K562 (cell line): Measurements from ENCODE around the gene RNF114. TPM values are rescaled to one million over a fixed set of nuclear protein-coding genes. Genes with fewer than 3 reads are reported as not detected.

ENCODE experiments used
- BCOR ChIP-seq: fragments of 450-650 bp; IDR thresholded peaks from 2 replicates; pipeline ENCODE4 v1.6.1; 2016
- CBX1 ChIP-seq: sonication (generic); IDR thresholded peaks from 2 replicates; pipeline ENCODE4 v1.6.1; 2016; ENCODE audit warnings: antibody characterized with exemption, low read depth, mild to moderate bottlenecking
- CREB1 ChIP-seq, 2 experiments: sonication (generic) in 1 of 2; formaldehyde crosslinking in 1 of 2; IDR thresholded peaks; 2 replicates each; pipeline versions ENCODE4 v1.6.1 to v1.8.0; 2012 to 2022; ENCODE audit warnings: inconsistent platforms in 1 of 2, mild to moderate bottlenecking in 1 of 2, missing genetic modification reagents in 1 of 2, moderate library complexity in 1 of 2
- CREM ChIP-seq: IDR thresholded peaks from 2 replicates; pipeline ENCODE4 v1.6.1; 2014; ENCODE audit warnings: antibody characterized with exemption, low read depth
- ELF4 ChIP-seq: fragments of 450-650 bp; formaldehyde crosslinking; IDR thresholded peaks from 2 replicates; pipeline ENCODE4 v1.4.0; 2022; ENCODE audit warnings: missing genetic modification characterization
- EP400 ChIP-seq: fragments of 450-650 bp; IDR thresholded peaks from 2 replicates; pipeline ENCODE4 v1.6.1; 2017; ENCODE audit warnings: antibody characterized with exemption, mild to moderate bottlenecking, moderate library complexity
- FOXA3 ChIP-seq, 2 experiments: fragments of 450-650 bp in 1 of 2; sonication (generic) in 1 of 2; formaldehyde crosslinking; IDR thresholded peaks in 1 of 2; conservative IDR thresholded peaks in 1 of 2; 2 replicates each; pipeline versions ENCODE4 v1.4.0 to v1.8.0; 2020 to 2022; ENCODE audit warnings: mild to moderate bottlenecking in 2 of 2, missing genetic modification reagents in 1 of 2
- GABPB1 ChIP-seq: sonication (generic); formaldehyde crosslinking; IDR thresholded peaks from 2 replicates; pipeline ENCODE4 v1.8.0; 2022; ENCODE audit warnings: mild to moderate bottlenecking, missing genetic modification reagents
- GTF2E2 ChIP-seq: fragments of 200-800 bp; sonication (Bioruptor generic); IDR thresholded peaks from 2 replicates; pipeline ENCODE4 v1.6.1; 2016; ENCODE audit warnings: missing genetic modification characterization, missing compliant biosample characterization
- JUND ChIP-seq, 2 experiments: IDR thresholded peaks; 2 replicates in 1 of 2; 3 replicates in 1 of 2; pipeline ENCODE4 v1.6.1; 2011; ENCODE audit warnings: borderline replicate concordance in 2 of 2, low read depth in 2 of 2, low read length in 2 of 2, improper control_type of control experiment in 1 of 2, missing biosample characterization in 1 of 2, missing genetic modification characterization in 1 of 2, missing genetic modification reagents in 1 of 2
- KLF1 ChIP-seq: fragments of 450-650 bp; IDR thresholded peaks from 2 replicates; pipeline ENCODE4 v1.6.1; 2016; ENCODE audit warnings: missing genetic modification characterization, missing compliant biosample characterization
- MEF2A ChIP-seq: IDR thresholded peaks from 2 replicates; pipeline ENCODE4 v1.6.1; 2011; ENCODE audit warnings: low read depth, mild to moderate bottlenecking, low read length, moderate library complexity; ENCODE audit not compliant: control insufficient read depth
- MXI1 ChIP-seq: IDR thresholded peaks from 2 replicates; pipeline ENCODE4 v1.6.1; 2011; ENCODE audit warnings: low read depth, mild to moderate bottlenecking, improper control_type of control experiment, low read length
- PKNOX1 ChIP-seq: fragments of 450-650 bp; IDR thresholded peaks from 2 replicates; pipeline ENCODE4 v1.6.1; 2016
- RBM34 ChIP-seq: fragments of 200-400 bp; formaldehyde crosslinking; IDR thresholded peaks from 2 replicates; pipeline ENCODE4 v1.6.1; 2018; ENCODE audit warnings: low read length, borderline replicate concordance; ENCODE audit not compliant: insufficient read depth
- RFX1 ChIP-seq: fragments of 450-650 bp; IDR thresholded peaks from 2 replicates; pipeline ENCODE4 v1.6.1; 2016; ENCODE audit warnings: mild to moderate bottlenecking, moderate library complexity
- SMAD4 ChIP-seq: fragments of 250-450 bp; sonication (Bioruptor Pico); conservative IDR thresholded peaks from 2 replicates; pipeline ENCODE4 v1.8.0; 2021; ENCODE audit warnings: inconsistent platforms, mild to moderate bottlenecking, moderate library complexity
- TAF9B ChIP-seq: fragments of 450-650 bp; IDR thresholded peaks from 2 replicates; pipeline ENCODE4 v1.6.1; 2018; ENCODE audit warnings: mild to moderate bottlenecking; ENCODE audit not compliant: partially characterized antibody
- TFAM ChIP-seq: fragments of 250-450 bp; sonication (Bioruptor Pico); conservative IDR thresholded peaks from 2 replicates; pipeline ENCODE4 v1.5.0; 2021; ENCODE audit warnings: mild to moderate bottlenecking, moderate library complexity
- ZNF311 ChIP-seq: fragments of 250-450 bp; sonication (Bioruptor Pico); IDR thresholded peaks from 2 replicates; pipeline ENCODE4 v1.4.0; 2020; ENCODE audit warnings: mild to moderate bottlenecking, moderate library complexity
- ZNF507 ChIP-seq: conservative IDR thresholded peaks from 2 replicates; pipeline ENCODE4 v1.6.1; 2017; ENCODE audit warnings: missing genetic modification characterization, missing compliant biosample characterization
- ZNF717 ChIP-seq: fragments of 250-450 bp; sonication (Bioruptor Pico); IDR thresholded peaks from 2 replicates; pipeline ENCODE4 v1.5.0; 2021
- ZSCAN29 ChIP-seq: fragments of 450-650 bp; IDR thresholded peaks from 2 replicates; pipeline ENCODE4 v1.6.1; 2017
- polyA plus RNA-seq, 8 experiments: library from polyadenylated mRNA; depleted of rRNA in 4 of 8; stranded (reverse) in 5 of 8; unstranded in 3 of 8; fragments of >200 nt; fragmentation: Nextera tagmentation in 2 of 8; fragmentation: Illumina TruSeq in 1 of 8; extraction: Ambion mirVana in 2 of 8; extraction: Trizol in 1 of 8; gene quantifications; 2 replicates each; pipeline versions ENCODE4 v1.2.1 to v1.2.3, GENCODE V29; 2011 to 2014; ENCODE audit warnings: inconsistent platforms in 1 of 8, missing spikeins in 1 of 8
- total RNA-seq, 7 experiments: library from RNA; depleted of rRNA in 6 of 7; stranded (reverse); fragments of >200 nt in 6 of 7; fragmentation: Illumina TruSeq in 2 of 7; extraction: Trizol in 2 of 7; gene quantifications; 2 replicates each; pipeline versions ENCODE4 v1.2.1 to v1.2.3, GENCODE V29; 2011 to 2021; ENCODE audit warnings: low replicate concordance in 1 of 7
- TF ChIP-seq, protein P1 (sequence below): fragments of 200-800 bp; sonication (Bioruptor generic); IDR thresholded peaks from 2 replicates; pipeline ENCODE4 v1.6.1; 2017; ENCODE audit warnings: missing genetic modification characterization, missing compliant biosample characterization
- TF ChIP-seq, protein P2 (sequence below): sonication (generic); formaldehyde crosslinking; IDR thresholded peaks from 2 replicates; pipeline ENCODE4 v1.8.1; 2023; ENCODE audit warnings: mild to moderate bottlenecking, missing genetic modification reagents, moderate library complexity

The RNF114 gene
- total and polyA plus RNA-seq, 9 of the 15 experiments (the other 6 are each of a cell fraction or from before 2014, with no cell fraction given): 38.6 to 111 (median 62.6) TPM

GRCh38 chr20:49915380-49916145 is 20.6 kb upstream of the RNF114 start, which contains the start of gene SPATA2 (continued):
- TF ChIP-seq ZNF717 (no peak), ZNF311 (CRISPR knock-in tag) (0 out of 2 replicates have a peak, but pooled peaks have one; percentile 19), CREM (peak; percentile 97), TFAM (CRISPR knock-in tag) (no peak), ZNF507 (tag) (no peak), RFX1 (peak; percentile 100), CBX1 (peak; percentile 88; the same call in 1 of the 2 replicates), MXI1 (peak; percentile 63; the same call in 1 of the 2 replicates), EP400 (peak; percentile 91), ZSCAN29 (peak; percentile 87; the same call in 1 of the 2 replicates), TAF9B (no peak), CREB1 (IDR thresholded peaks at IDR 0.05) (peak; percentile 92), CREB1 (CRISPR knock-in tag; IDR thresholded peaks at IDR 0.05) (peak; percentile 96), PKNOX1 (peak; percentile 92), SMAD4 (CRISPR knock-in tag) (no peak; the same call in 1 of the 2 replicates), KLF1 (0 out of 2 replicates have a peak, but pooled peaks have one; percentile 37), JUND (IDR thresholded peaks at IDR 0.05; ENCODE audit: borderline replicate concordance, low read depth, low read length) (peak; percentile 76; the same call in 1 of the 2 replicates), JUND (tag; IDR thresholded peaks at IDR 0.05; ENCODE audit: borderline replicate concordance, low read depth, low read length) (peak; percentile 87; the same call in 2 of the 3 replicates), GABPB1 (CRISPR knock-in tag) (peak; percentile 99), FOXA3 (CRISPR knock-in tag; conservative IDR thresholded peaks at IDR 0.05 in 1 of 2, IDR thresholded peaks at IDR 0.05 in 1 of 2) (peak in 1 of 2 experiments; percentile 25; a peak in 2 of 4 replicates), MEF2A (peak; percentile 66; the same call in 1 of the 2 replicates), BCOR (peak; percentile 100), RBM34 (no peak), GTF2E2 (tag) (peak; percentile 43; the same call in 1 of the 2 replicates), ELF4 (CRISPR knock-in tag) (0 out of 2 replicates have a peak, but pooled peaks have one; percentile 25)
- TF ChIP-seq, protein P1, sequence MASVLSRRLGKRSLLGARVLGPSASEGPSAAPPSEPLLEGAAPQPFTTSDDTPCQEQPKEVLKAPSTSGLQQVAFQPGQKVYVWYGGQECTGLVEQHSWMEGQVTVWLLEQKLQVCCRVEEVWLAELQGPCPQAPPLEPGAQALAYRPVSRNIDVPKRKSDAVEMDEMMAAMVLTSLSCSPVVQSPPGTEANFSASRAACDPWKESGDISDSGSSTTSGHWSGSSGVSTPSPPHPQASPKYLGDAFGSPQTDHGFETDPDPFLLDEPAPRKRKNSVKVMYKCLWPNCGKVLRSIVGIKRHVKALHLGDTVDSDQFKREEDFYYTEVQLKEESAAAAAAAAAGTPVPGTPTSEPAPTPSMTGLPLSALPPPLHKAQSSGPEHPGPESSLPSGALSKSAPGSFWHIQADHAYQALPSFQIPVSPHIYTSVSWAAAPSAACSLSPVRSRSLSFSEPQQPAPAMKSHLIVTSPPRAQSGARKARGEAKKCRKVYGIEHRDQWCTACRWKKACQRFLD (CRISPR knock-in tag): peak; percentile 86
- TF ChIP-seq, protein P2, sequence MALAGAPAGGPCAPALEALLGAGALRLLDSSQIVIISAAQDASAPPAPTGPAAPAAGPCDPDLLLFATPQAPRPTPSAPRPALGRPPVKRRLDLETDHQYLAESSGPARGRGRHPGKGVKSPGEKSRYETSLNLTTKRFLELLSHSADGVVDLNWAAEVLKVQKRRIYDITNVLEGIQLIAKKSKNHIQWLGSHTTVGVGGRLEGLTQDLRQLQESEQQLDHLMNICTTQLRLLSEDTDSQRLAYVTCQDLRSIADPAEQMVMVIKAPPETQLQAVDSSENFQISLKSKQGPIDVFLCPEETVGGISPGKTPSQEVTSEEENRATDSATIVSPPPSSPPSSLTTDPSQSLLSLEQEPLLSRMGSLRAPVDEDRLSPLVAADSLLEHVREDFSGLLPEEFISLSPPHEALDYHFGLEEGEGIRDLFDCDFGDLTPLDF (CRISPR knock-in tag): peak; percentile 33; the same call in 1 of the 2 replicates
